ENCODE results near the gene CCR6.

Gene CCR6

GRCh38 chr6:167129159-167129558, 6.3 kb downstream of the CCR6 start:
- H3K4me3 ChIP-seq (ENCODE audit: low read depth, low read length): no peak overlapping the region
- DNase-seq (ENCODE audit: low read depth): peak; percentile 71
- no peak for TF ChIP-seq CTCF (IDR thresholded peaks at IDR 0.05; ENCODE audit: low read depth, low read length)
- 0 out of 2 replicates have a peak, but pooled peaks have one; percentile 14 for TF ChIP-seq MAX (IDR thresholded peaks at IDR 0.05; ENCODE audit: low read depth, low read length)
- 0 out of 2 replicates have a peak, but pooled peaks have one; percentile 18 for TF ChIP-seq MYC (IDR thresholded peaks at IDR 0.05; ENCODE audit: low read depth, low read length)
- no peak for TF ChIP-seq POLR2A (IDR thresholded peaks at IDR 0.05; ENCODE audit: extremely low read depth, insufficient read length)

GRCh38 chr6:167129562-167129961, 6.7 kb downstream of the CCR6 start:
- no peak for DNase-seq (ENCODE audit: low read depth)
- H3K4me3 ChIP-seq (ENCODE audit: low read depth, low read length): no peak overlapping the region

DNA sequence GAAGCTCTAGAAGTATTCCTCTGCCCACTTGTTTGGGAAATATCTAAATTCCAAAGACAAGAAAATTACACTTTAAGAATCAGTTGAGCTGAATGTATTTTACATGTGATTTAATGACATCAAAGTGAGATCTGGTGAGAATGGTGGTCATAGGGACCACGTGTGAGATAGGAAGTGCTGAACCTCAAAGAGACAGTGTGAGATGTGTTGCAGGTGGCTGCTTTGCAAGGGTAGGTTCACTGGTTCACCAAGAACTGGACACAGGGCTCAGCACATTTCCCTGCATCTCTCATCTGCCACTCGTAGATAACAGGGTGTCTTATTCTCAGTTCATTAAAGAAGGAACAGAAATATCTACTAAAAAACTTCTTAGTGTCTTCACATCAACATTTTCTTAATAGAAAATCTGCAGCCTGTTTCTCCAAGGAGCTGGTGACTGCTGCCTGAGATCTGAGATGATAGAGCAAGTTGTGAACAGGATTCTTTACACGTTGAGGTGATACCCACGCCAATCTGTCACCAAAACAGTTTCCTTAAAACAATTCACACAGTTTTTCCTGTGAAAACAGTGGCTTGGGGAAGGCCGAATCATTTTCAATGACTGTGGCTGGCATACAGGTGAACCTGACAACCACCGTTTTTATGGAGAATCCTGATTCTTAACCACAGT, 7.2 kb downstream of the CCR6 start:
- no peak overlapping the region for H3K4me3 ChIP-seq (ENCODE audit: low read depth, low read length)
- no peak for DNase-seq (ENCODE audit: low read depth)
- TF ChIP-seq MAX (IDR thresholded peaks at IDR 0.05; ENCODE audit: low read depth, low read length) (0 out of 2 replicates have a peak, but pooled peaks have one; percentile 7), POLR2A (IDR thresholded peaks at IDR 0.05; ENCODE audit: extremely low read depth, insufficient read length) (no peak)

More at GRCh38 chr6:167129562-167129961, 6.7 kb downstream of the CCR6 start:
- TF ChIP-seq MAX (IDR thresholded peaks at IDR 0.05; ENCODE audit: low read depth, low read length): no peak
- no peak for TF ChIP-seq POLR2A (IDR thresholded peaks at IDR 0.05; ENCODE audit: extremely low read depth, insufficient read length)
- TF ChIP-seq CTCF (IDR thresholded peaks at IDR 0.05; ENCODE audit: low read depth, low read length): no peak
- TF ChIP-seq MYC (IDR thresholded peaks at IDR 0.05; ENCODE audit: low read depth, low read length): no peak

DNA sequence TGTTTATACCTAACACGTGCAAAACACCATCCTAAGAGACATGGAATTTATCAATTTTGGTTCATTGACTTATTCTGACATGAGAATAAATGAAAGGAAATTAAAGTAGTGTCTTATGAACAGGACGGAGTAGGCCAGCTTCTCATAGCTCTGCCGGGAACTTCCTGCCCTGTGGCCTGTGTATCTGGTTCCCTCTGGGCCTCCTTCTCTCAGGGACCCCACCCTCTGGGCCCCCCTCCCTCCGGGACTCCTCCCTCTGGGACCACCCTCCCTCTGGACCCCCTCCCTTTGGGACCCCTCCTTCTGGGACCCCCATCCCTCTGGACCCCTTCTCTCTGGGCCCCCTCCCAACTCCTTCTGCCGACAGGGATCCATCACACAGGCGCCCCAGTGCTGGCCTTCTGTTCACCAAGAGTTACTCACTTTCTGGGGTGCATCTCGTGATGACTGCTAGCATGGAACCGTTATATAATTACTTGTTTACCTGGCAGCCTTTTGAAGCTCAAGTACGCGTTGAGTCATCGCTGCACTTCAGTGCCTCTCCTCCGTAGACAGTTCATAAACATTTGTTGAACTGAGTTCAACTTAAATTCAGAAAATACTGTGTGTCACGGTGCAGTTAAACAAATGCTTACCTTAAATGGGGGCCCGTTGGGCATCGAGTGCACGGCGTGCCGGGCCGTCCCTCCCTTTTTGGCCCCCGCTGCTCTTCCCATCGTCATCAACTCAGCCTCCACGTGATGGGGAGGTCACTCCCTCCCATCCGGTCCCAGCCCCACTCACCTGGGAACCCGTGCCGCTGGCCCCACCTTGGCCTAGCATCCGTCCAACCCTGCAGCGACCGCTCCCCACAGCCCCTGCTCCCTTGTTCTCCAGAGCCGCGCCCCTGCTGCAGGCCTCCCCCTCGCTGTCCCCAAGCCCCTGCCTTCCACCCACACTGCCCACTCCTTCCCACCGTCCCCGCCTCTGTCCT, 8.1 kb downstream of the CCR6 start:
- TF ChIP-seq POLR2A (IDR thresholded peaks at IDR 0.05; ENCODE audit: extremely low read depth, insufficient read length): no peak
- no peak for TF ChIP-seq MAX (IDR thresholded peaks at IDR 0.05; ENCODE audit: low read depth, low read length)
- TF ChIP-seq CTCF (IDR thresholded peaks at IDR 0.05; ENCODE audit: low read depth, low read length): no peak
- no peak for TF ChIP-seq MYC (IDR thresholded peaks at IDR 0.05; ENCODE audit: low read depth, low read length)
- H3K4me3 ChIP-seq (ENCODE audit: low read depth, low read length): no peak overlapping the region
- no peak for DNase-seq (ENCODE audit: low read depth)

GRCh38 chr6:167134448-167135328, 11.8 kb downstream of the CCR6 start:
- no peak overlapping the region for H3K4me3 ChIP-seq (ENCODE audit: low read depth, low read length)
- DNase-seq (ENCODE audit: low read depth): no peak
- TF ChIP-seq CTCF (IDR thresholded peaks at IDR 0.05; ENCODE audit: low read depth, low read length) (no peak), POLR2A (IDR thresholded peaks at IDR 0.05; ENCODE audit: extremely low read depth, insufficient read length) (no peak), MYC (IDR thresholded peaks at IDR 0.05; ENCODE audit: low read depth, low read length) (no peak), MAX (IDR thresholded peaks at IDR 0.05; ENCODE audit: low read depth, low read length) (no peak)
